SKM-1 (cell line): ENCODE measurements around the gene OR14A16.

ENCODE experiments used
- DNase-seq: peaks from one replicate; lab custom pipeline; 2025; ENCODE audit not compliant: unreplicated experiment; lab: John Stamatoyannopoulos, UW

Gene OR14A16, protein sequence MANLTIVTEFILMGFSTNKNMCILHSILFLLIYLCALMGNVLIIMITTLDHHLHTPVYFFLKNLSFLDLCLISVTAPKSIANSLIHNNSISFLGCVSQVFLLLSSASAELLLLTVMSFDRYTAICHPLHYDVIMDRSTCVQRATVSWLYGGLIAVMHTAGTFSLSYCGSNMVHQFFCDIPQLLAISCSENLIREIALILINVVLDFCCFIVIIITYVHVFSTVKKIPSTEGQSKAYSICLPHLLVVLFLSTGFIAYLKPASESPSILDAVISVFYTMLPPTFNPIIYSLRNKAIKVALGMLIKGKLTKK

DNA sequence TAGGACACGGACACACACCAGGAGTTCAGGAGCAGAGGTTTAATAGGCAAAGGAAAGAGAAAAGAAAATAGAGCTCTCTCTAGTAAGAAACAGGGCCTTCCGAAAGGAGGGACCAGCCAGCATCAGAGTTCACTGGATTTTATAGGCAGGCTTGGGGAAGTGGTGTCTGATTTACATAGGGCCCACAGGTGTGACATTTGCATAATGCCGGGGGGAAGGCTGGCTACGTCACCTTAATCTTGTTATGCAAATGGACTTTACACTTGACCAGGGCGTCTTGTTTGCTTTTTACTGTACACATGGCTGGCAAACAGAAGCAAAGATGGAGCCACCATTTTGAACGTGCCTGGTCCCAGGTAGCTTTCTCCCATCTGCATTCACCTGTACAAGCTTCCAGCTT, at the start of gene OR14A16:
Gene OR14A16 (minus strand): TSS at position 97 of the 400 bp plus-strand sequence. CDS start 8,390 bp downstream, outside the sequence.
- no peak for DNase-seq

DNA sequence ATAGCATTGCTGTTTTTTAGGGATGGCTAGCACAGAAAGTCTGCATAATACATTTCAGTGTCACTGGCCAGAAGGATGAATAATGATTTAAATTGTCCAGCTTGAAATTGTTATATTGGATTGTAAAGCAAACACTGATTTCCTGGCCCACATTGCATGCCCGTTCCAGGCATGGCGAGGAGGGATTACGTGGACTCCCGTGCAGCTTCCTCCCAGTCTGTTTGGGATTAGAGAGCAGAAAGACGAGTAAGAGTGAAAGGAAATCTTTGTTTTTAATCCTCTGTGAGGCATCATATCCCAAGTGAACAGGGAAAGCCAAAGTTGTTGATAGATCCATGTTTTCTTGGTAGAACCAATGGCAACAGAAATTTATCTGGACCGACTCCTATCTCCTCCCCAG, 41.5 kb upstream of the OR14A16 start:
- DNase-seq: no peak

DNA sequence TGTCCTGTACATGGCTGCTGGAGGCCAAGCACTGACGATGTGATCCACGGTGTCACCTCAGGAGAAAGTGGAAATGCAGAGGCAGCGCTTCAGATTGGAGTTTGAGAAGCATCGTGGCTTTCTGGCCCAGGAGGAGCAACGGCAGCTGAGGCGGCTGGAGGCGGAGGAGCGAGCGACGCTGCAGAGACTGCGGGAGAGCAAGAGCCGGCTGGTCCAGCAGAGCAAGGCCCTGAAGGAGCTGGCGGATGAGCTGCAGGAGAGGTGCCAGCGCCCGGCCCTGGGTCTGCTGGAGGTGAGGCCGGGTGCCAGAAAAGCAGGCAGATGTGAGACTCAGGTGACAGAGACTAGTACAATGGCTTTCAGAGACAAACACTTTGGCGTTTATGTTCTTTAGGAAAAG, 40.7 kb upstream of the OR14A16 start:
- no peak for DNase-seq

DNA sequence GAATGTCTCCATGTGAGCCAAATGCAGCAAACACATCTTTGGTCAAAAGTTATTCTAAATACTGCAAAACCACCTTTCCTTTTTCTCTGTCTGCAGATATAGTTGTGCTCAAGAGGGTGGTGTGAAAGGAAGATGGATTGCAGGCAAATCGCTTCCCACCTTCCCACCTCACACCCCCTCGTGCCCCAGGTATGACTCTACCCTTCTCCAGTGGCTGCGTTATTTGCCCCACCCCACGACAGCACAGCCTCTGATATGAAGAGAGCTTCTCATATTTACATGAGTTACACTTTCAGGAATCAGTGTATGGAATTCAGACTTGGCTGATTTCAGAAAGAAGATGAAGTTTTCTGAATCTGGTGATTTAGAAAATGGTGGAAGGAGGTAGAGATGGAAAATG, 38.8 kb upstream of the OR14A16 start:
- no peak for DNase-seq

DNA sequence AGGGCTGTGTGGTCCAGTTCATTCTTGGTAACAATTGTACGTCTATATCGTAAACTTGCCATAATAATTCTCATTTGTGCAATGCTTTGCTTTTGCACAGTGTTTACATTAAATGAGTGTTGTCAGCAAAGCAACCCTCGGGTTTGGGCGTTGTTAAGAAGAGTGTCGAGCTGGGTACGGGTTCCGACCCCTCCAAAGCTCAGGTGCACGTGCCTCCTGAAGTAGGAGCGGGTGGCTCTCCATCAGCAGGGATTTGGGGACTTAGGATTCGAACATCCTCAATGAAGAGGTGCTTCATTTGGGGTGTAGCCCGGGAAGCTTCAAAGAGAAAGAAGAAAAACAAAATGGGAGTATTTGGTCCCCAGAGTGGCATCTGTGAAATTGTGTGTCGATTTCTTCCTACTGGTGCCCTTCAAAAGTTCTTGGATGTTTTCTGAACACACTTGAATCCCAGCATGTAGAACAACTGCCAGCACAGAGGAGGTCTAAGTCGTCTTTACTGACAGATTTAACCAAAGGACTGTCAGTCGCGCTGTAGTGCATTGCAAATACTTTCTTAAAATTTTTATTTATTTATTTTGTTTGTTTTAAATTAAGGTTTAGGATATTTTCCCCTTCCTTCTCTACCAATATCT, 34.2 kb upstream of the OR14A16 start:
- no peak for DNase-seq

DNA sequence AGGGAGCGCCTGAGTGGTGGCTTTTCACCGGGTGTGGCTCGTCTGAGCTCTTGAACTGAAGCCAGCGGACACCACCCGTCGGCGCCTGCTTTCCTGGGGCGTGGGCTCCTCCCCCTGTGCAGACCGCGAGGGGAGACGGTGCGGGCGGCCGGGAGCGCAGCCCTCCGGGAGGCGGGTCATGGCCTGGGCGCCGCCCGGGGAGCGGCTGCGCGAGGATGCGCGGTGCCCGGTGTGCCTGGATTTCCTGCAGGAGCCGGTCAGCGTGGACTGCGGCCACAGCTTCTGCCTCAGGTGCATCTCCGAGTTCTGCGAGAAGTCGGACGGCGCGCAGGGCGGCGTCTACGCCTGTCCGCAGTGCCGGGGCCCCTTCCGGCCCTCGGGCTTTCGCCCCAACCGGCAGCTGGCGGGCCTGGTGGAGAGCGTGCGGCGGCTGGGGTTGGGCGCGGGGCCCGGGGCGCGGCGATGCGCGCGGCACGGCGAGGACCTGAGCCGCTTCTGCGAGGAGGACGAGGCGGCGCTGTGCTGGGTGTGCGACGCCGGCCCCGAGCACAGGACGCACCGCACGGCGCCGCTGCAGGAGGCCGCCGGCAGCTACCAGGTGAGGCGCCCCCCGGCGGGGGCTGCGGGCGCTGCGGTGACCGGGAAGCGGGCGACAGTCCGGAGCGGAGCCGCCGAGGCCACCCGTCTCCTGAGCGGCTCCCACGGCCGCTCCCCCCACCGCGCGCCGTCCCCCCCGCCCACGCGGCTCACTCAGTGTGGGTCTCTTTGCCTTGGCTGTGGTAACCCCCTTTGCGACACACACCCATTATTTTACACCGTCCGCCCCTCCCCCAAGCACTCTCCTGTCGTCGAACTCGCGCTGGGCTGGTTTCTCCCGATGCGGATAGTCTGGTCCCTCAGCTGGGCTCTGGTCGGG, 33.4 kb upstream of the OR14A16 start, which contains the start of gene TRIM58:
Gene TRIM58 (plus strand): TSS at position 119 of the 916 bp plus-strand sequence. CDS start 60 bp downstream, at position 179.
- DNase-seq: peak; percentile 82

DNA sequence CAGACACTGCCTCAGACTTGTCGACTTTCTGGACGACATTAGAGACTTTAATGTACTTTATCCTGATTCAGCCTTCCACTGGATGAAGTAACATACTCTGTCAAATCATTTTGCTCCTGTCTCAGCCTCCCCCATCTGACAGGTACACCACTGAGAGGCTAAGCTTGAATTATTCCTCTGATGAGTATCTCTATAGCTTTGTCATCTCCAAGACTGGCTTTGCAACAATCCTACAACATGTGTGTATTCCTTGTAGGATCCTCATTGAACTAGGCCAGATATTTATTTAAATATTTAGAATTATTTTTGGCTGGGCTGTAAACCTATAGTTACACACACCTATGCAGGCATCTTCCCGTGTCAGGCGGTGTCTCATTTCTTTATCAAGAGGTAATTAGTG, 32.0 kb upstream of the OR14A16 start:
- DNase-seq: no peak

DNA sequence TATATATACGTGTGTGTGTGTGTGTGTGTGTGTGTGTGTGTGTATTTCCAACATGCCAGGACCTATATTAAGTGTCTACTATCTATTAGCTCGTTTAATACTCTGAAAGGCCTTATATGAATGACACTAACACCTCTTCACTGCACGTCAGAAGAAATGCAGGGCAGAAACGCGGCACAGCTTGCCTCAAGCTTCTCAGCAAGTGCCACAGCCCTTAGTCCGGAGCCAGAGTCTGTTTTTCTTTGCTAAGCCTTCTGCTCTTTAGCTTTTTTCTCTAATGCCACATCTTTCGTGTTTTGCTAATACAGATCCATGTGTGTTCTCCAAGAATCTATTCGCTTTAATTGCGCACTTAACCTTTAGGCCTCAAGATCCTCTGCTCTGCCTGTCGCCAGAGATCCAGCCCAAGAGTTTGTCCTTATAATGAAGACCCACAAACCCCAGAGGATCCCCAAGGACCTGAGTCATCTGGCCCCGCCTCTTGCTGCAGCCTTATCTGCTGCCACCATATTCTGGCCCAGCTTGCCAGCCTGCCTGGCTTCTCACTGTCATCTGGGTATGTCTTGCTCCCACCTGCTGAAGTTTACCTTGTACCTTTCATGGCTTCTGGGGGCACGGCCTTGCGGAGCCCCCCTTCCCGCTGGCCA, 31.1 kb upstream of the OR14A16 start:
- no peak for DNase-seq

DNA sequence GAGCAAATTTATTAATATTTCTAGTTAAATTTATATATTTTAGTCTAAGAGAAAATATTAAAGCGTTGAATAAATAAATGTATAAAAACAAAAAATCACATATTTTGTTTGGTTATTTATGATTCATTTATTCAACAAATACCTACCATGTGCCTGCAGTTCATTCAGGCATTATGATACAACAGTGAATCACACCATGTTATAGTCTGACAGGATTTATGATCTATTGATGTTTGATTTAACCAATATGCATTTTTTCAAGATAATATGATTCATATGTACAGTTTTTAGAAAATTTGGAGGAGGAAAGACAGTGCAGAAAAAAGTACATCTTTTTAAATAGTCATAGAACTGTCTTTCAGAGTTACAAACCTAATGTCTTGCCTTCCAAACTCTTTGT, 25.7 kb upstream of the OR14A16 start:
- no peak for DNase-seq

DNA sequence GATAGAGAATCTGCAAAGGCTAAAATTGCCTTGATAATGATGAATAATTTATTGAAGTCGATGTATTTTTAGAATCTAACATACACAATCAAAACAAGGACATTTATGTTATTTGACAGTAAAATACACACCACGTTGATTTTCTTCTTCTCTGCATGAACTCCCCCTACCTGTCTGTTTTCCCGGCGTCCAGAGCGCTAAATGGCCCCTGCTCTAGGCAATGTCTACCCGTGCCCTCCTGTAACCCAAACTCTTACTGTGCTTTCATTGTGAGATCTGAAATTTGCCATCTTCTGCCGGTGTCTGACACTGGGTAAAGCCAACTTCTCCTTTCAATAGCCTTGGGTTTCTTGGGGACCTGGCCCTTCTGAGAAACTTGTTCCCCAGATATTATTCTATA, 24.4 kb upstream of the OR14A16 start:
- no peak for DNase-seq

DNA sequence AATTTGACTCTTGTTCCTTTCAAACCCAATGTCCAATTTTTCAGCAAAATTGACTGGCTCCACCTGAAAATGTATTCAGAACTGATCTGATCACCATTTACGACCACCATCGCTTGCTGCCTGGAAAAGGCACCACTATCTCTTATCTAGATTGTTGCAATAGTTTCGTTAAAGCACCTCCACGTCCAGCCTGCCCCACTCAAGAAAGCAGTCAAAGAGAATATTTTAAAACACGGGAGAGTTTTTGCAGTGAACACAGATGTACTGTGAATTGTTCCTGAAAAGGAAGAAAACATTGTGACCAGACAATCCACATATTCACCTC, 21.7 kb upstream of the OR14A16 start:
- no peak for DNase-seq

DNA sequence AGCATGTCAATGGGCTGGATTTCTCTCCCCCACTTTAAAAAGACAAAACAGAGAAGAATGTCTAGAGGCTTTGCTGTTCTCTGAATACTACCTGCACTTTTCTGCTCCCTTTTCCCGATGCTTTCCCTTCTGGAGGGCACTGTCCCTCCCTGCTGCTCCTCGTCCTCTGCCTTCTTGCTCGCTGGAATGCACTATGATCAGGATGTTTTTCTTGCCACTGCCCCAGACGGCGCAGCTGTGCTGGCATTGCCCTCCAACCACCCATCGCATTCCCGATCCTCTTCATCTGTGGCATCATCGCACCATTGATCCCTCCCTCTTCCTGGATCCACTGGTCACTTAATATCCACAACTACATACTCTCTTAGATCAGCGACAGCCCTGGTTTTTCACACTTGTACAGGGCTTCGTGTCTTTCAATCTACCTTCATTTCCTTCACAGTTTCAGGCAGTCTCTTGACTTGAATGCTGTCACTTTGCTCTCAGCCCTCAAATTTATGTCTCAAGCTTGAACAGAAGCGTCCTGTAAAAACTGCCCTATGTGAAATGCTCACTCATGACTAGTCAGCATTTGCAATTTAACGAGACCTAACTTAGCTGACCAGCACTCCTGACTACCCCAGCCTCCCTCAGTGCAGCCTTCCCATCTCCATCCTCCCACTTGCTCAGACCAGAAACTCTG, 21.2 kb upstream of the OR14A16 start:
- DNase-seq: no peak

DNA sequence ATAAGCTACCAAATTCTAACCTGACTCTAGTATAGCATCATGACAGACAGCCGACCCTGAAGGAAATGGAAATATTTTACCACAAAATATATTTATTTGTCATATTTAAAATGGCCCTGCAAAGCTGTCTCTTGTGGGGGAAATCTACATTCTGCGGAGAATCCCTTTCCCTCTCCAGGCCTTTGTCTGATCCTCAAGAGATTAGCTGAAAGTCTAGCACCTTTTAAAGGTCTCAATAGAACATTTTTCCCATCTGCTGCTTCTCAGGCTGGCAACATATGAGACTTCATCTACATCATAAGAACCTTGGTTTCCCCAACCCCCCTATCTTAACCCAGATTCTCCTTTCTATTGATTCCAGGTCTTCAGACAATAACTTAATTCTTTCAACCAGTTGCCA, 19.5 kb upstream of the OR14A16 start:
- DNase-seq: no peak

DNA sequence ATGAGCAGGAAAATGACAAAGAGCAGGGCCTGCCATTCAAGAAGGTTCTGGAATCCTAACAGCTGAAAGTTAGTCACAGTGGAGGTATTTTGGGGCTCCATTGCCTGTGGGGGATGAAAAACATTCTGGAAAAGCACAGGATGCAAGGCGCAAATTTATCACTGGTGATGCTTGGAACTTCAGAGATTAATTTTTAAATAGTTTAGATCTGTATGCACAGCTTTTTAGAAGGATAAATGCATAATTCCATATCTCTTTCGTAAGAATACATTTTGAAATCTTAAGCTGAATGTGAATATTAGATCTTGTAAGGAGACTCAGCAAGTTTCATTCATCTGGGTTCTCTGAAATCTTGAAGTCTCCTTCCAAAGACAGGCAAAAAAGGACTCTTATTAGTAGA, 17.9 kb upstream of the OR14A16 start, which contains the start of gene OR11L1:
Gene OR11L1 (minus strand): TSS at position 101 of the 400 bp plus-strand sequence. CDS start 0 bp downstream, at position 101.
- DNase-seq: no peak

DNA sequence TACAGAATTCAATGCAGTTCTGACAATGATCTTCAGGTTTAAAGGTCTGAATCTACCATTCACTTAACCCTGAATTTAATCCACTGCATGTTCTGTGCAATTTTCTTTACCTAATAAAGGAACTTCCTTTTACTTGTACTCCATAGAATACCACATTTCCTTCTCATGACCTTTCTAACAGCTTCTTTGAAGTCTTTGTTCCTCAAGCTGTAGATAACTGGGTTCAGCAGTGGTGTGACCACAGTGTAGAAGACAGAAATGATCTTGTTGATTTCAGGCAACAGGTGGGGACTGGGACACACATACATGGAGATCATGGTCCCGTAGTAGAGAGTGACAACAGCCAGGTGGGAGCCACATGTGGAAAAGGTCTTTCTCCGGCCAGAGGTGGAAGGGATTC, 16.9 kb upstream of the OR14A16 start:
- peak; percentile 44 for DNase-seq

DNA sequence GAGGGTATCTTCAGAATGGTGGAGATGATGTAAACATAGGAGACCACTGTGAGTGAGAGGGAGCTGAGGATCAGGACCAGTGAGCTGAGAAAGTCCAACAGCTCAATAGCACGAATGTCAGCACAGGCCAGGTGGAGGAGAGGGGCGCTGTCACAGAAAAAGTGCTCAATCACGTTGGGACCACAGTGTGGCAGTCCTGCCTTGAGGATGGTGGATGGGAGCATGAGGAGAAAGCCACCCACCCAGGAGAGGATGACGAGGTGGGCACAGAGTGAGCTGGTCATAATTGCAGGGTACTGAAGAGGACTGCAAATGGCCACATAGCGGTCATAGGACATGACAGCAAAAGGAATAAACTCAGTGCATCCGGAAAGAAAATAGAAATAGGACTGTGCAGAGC, 9.7 kb upstream of the OR14A16 start:
- DNase-seq: no peak

DNA sequence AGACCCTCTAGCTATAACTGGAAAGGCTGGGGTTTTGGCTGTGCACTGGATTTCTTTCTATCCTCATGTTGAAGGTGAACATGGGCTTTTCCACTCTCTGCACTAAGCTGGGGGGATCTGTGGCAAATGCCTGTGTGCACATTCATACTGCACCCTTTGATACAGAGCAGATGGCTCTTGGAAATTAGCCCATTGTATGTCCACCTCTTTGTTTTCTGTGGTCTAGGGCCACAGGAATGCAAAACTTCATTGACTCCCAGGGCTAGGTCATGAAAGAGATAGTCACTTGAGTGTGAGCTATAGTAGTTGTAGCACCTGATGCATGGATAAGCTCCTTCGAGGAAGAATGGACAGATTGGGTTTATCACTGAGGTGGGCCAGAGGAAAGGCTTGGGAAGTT, 5.7 kb upstream of the OR14A16 start:
- no peak for DNase-seq

DNA sequence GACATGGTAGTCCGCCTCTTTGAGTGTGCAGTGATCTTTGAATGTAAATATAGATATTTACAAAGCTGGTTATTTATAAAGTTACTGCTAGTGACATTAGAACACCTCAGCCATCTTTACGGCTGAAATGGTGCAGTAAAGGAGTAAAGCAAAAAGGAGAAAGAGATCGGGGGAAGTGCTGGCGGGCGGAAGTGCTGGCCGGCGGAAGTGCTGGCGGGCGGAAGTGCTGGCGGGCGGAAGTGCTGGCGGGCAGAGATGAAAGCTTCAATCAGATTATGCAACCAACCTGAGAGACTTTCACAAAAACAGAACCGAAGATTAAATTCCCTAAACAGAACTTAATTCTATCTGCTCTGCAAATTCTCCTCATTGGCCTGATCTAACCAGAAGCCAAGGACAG, 1.4 kb upstream of the OR14A16 start:
- no peak for DNase-seq

DNA sequence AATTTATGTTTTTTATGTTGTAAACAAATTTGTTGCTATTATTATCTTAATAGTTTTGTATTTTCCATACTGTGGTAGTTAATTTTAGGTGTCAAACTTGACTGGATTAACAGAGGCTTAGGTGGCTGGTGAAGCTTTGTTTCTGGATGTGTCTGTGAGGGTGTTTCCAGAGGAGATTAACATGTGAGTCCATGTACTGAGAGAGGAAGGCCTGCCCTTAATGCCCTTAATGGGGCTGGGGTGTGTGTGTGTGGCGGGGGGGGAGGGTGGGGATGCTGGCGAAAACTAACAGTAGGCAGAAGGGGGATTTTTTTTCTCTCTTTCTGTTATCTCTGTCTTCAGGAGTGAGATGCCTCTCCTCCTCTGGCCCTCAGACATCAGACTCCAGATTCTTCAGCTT, 1.9 kb downstream of the OR14A16 start:
- no peak for DNase-seq

DNA sequence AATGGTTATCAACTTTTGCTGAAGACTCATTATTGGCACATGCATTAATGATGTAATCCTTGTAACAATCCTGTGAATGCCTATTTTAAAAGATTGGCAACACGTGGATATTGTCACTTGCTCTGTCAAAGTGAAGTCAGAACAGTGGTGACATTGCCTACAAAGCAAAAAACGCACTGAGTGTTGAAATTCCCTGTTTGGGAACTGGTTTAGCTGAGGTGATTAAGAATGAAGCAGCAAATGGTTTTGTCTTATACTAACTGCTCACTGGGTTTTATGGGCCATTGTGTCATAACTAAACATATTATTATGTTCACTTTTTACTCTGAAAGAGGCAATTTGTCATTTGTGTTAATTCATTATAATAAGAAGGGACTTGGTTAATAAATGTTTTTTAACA, 11.3 kb downstream of the OR14A16 start:
- DNase-seq: no peak

DNA sequence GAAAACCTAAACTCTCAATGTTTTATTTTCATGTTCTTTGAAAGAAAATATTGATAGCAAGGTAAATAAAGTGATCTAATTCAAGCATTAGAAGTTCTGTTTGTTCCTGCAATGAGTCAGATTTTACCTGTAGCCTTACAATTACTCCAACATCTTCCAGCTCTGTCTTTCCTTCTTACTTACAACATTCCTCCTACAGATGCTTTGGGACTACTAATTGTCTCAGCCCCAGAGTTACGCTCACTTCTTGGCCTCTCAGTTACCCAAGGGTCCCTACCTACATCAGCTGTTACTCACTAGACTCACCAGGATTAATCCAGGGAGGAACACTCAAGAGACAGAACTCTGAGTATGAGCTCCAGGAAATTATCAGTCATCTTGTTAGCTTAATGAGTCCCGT, 26.4 kb downstream of the OR14A16 start:
- DNase-seq: no peak
